SK-N-SH (cell line): ENCODE data around the gene RNASET2. TPM values are rescaled to one million over a fixed set of nuclear protein-coding genes. Genes with fewer than 3 reads are reported as not detected.

Experiments used
- CTCF ChIA-PET: fragments of 300-600, 350-600 bp; formaldehyde crosslinking; extraction: SDS; loops from one replicate; lab custom pipeline; 2021; lab: Yijun Ruan, JAX
- POLR2A ChIA-PET: fragments of 350-600 bp; sonication (Branson Sonifier 250); formaldehyde crosslinking; extraction: SDS; loops from one replicate; lab custom pipeline; 2020; ENCODE audit warnings: antibody characterized with exemption, inconsistent platforms; lab: Yijun Ruan, JAX
- DNase-seq: peaks from one replicate; pipeline ENCODE4 v3.0.0; 2012
- H2AFZ ChIP-seq: fragments of 200-600 bp; sonication (generic); 2 replicates; pipeline ENCODE4 v1.8.1; 2016; ENCODE audit warnings: antibody characterized with exemption, mild to moderate bottlenecking, low read depth
- H3F3A ChIP-seq: fragments of 200-600 bp; sonication (generic); replicated peaks from 2 replicates; pipeline ENCODE3; 2016; ENCODE audit warnings: antibody characterized with exemption, mild to moderate bottlenecking; ENCODE audit not compliant: insufficient read depth
- H3K27ac ChIP-seq, 2 experiments: fragments of 200-500 bp in 1 of 2; fragments of 200-600 bp in 1 of 2; sonication (Bioruptor generic) in 1 of 2; sonication (generic), shearing (Covaris generic) in 1 of 2; 2 replicates each; pipeline versions ENCODE4 v1.5.1 to v1.6.1; 2014 to 2016; ENCODE audit warnings: low read depth in 2 of 2, inconsistent platforms in 1 of 2, low read length in 1 of 2, mild to moderate bottlenecking in 1 of 2, mixed read lengths in 1 of 2
- H3K27me3 ChIP-seq: fragments of 200-600 bp; sonication (generic), shearing (Covaris generic); 2 replicates; pipeline ENCODE4 v1.6.1; 2016; ENCODE audit warnings: mixed run types; ENCODE audit not compliant: insufficient read depth
- H3K36me3 ChIP-seq, 2 experiments: fragments of 200-500 bp in 1 of 2; fragments of 200-600 bp in 1 of 2; sonication (Bioruptor generic) in 1 of 2; sonication (generic) in 1 of 2; replicated peaks in 1 of 2; 2 replicates each; pipeline versions ENCODE3 to v1.5.1; 2014 to 2016; ENCODE audit warnings: low read length in 1 of 2, mild to moderate bottlenecking in 1 of 2; ENCODE audit not compliant: insufficient read depth in 2 of 2, control insufficient read depth in 1 of 2
- H3K4me1 ChIP-seq, 2 experiments: fragments of 200-500 bp in 1 of 2; fragments of 200-600 bp in 1 of 2; sonication (Bioruptor generic) in 1 of 2; sonication (generic), shearing (Covaris generic) in 1 of 2; 2 replicates each; pipeline versions ENCODE4 v1.5.1 to v1.6.1; 2014 to 2016; ENCODE audit warnings: low read depth in 1 of 2, low read length in 1 of 2, mixed run types in 1 of 2; ENCODE audit not compliant: insufficient read depth in 2 of 2, control insufficient read depth in 1 of 2
- H3K4me2 ChIP-seq: fragments of 200-600 bp; sonication (generic), shearing (Covaris generic); 2 replicates; pipeline ENCODE4 v1.6.1; 2017; ENCODE audit warnings: mixed run types
- H3K4me3 ChIP-seq, 2 experiments: fragments of 200-500 bp in 1 of 2; fragments of 200-600 bp in 1 of 2; sonication (Bioruptor generic) in 1 of 2; sonication (generic), shearing (Covaris generic) in 1 of 2; 2 replicates each; pipeline versions ENCODE4 v1.5.1 to v1.8.1; 2014 to 2016; ENCODE audit warnings: low read depth in 2 of 2, inconsistent platforms in 1 of 2, low read length in 1 of 2, mild to moderate bottlenecking in 1 of 2, mixed read lengths in 1 of 2, moderate library complexity in 1 of 2
- H3K79me2 ChIP-seq: fragments of 200-600 bp; sonication (generic); 2 replicates; pipeline ENCODE4 v1.8.1; 2017; ENCODE audit warnings: mild to moderate bottlenecking; ENCODE audit not compliant: insufficient read depth
- H3K9ac ChIP-seq: fragments of 200-600 bp; sonication (generic); 2 replicates; pipeline ENCODE4 v1.6.1; 2017; ENCODE audit warnings: mixed run types
- H3K9me2 ChIP-seq: fragments of 200-600 bp; sonication (generic); 2 replicates; pipeline ENCODE4 v1.6.1; 2017; ENCODE audit warnings: mixed run types
- H3K9me3 ChIP-seq: fragments of 200-600 bp; sonication (generic); 2 replicates; pipeline ENCODE4 v1.6.1; 2017; ENCODE audit warnings: mixed run types, mild to moderate bottlenecking, moderate library complexity
- H4K20me1 ChIP-seq: fragments of 200-600 bp; sonication (generic); 2 replicates; pipeline ENCODE4 v1.6.1; 2017; ENCODE audit warnings: mild to moderate bottlenecking, mixed run types; ENCODE audit not compliant: insufficient read depth
- CTCF ChIP-seq: fragments of 200-600 bp; sonication (generic); IDR thresholded peaks from 2 replicates; pipeline ENCODE4 v1.6.1; 2017; ENCODE audit warnings: antibody characterized with exemption, mild to moderate bottlenecking, moderate library complexity
- FOSL2 ChIP-seq: IDR thresholded peaks from 2 replicates; pipeline ENCODE4 v1.4.0; 2012; ENCODE audit warnings: low read depth, mild to moderate bottlenecking, moderate library complexity, borderline replicate concordance
- FOXJ3 ChIP-seq: sonication (generic); formaldehyde crosslinking; IDR thresholded peaks from 2 replicates; pipeline ENCODE4 v1.5.1; 2020; ENCODE audit warnings: mild to moderate bottlenecking, missing genetic modification reagents
- FOXM1 ChIP-seq: IDR thresholded peaks from 2 replicates; pipeline ENCODE4 v1.4.0; 2012; ENCODE audit warnings: low read depth, mild to moderate bottlenecking
- GABPA ChIP-seq: IDR thresholded peaks from 2 replicates; pipeline ENCODE4 v1.4.0; 2012; ENCODE audit warnings: low read depth, mild to moderate bottlenecking
- GATA2 ChIP-seq: sonication (generic); formaldehyde crosslinking; IDR thresholded peaks from 2 replicates; pipeline ENCODE4 v1.5.0; 2020; ENCODE audit warnings: mild to moderate bottlenecking, missing genetic modification reagents
- MEF2A ChIP-seq: IDR thresholded peaks from 2 replicates; pipeline ENCODE4 v1.4.0; 2012; ENCODE audit warnings: low read depth, borderline replicate concordance
- NFIC ChIP-seq: IDR thresholded peaks from 2 replicates; pipeline ENCODE4 v1.4.0; 2012; ENCODE audit warnings: borderline replicate concordance
- POLR2AphosphoS5 ChIP-seq: IDR thresholded peaks from 2 replicates; pipeline ENCODE4 v1.6.1; 2012; ENCODE audit warnings: low read depth, low read length
- RCOR1 ChIP-seq: fragments of 150-350 bp; IDR thresholded peaks from 2 replicates; pipeline ENCODE4 v1.6.1; 2017; ENCODE audit warnings: antibody characterized with exemption, low read length
- RFX5 ChIP-seq: IDR thresholded peaks from 2 replicates; pipeline ENCODE4 v1.6.1; 2012; ENCODE audit warnings: mild to moderate bottlenecking, improper control_type of control experiment, low read length
- SIN3A ChIP-seq: IDR thresholded peaks from 2 replicates; pipeline ENCODE4 v1.6.1; 2012; ENCODE audit warnings: low read depth, mild to moderate bottlenecking, low read length, moderate library complexity, borderline replicate concordance
- TAF1 ChIP-seq: IDR thresholded peaks from 2 replicates; pipeline ENCODE4 v1.6.1; 2012; ENCODE audit warnings: low read depth, mild to moderate bottlenecking, low read length, moderate library complexity, borderline replicate concordance
- TCF12 ChIP-seq: IDR thresholded peaks from 2 replicates; pipeline ENCODE4 v1.4.0; 2012
- ZBTB33 ChIP-seq: IDR thresholded peaks from 2 replicates; pipeline ENCODE4 v1.4.0; 2012; ENCODE audit warnings: low read depth, borderline replicate concordance
- WGBS: methylation state at CpG from one replicate; pipeline ENCODE4 v1.1.6; 2017; ENCODE audit warnings: low lambda C conversion rate; 5-methylcytosine and 5-hydroxymethylcytosine counted together
- polyA plus RNA-seq, 3 experiments: library from polyadenylated mRNA; depleted of rRNA; stranded (reverse); fragments of >200 nt; gene quantifications; 2 replicates each; pipeline ENCODE4 v1.2.3, GENCODE V29; 2012
- TF ChIP-seq, protein P1 (sequence below): fragments of 150-350 bp; IDR thresholded peaks from 2 replicates; pipeline ENCODE4 v1.6.1; 2017; ENCODE audit warnings: antibody characterized with exemption, low read length, low read depth, borderline replicate concordance
- TF ChIP-seq, protein P2 (sequence below): IDR thresholded peaks from 2 replicates; pipeline ENCODE4 v1.6.1; 2012; ENCODE audit warnings: mild to moderate bottlenecking, low read depth, low read length, moderate library complexity
- TF ChIP-seq, protein P3 (sequence below): IDR thresholded peaks from 2 replicates; pipeline ENCODE4; 2012
- TF ChIP-seq, protein P4 (sequence below): fragments of 150-350 bp; IDR thresholded peaks from 2 replicates; pipeline ENCODE4 v1.6.1; 2016; ENCODE audit warnings: mild to moderate bottlenecking, low read depth, low read length

The RNASET2 gene
- polyA plus RNA-seq, 1 of the 3 experiments (the other 2 are of a cell fraction), result 59.2 TPM

DNA sequence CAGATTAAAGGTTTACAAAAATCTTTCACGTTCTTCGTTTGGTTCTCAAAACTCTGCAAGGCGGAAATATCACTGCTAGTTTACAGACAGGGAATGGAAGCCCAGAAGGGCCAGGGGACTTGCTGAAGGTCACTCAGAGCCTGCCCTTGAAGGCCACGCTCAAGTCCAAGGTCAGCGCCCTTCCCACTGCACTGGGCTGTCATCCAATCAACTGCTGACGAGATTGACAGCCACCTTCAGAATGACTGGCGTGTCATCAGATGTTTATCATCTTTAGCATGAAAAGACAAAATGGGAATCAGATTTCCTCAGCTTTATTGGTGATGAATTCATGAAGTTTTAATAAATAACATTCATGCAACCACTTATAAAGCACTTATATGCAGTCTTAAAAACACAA is 16.5 kb downstream of the RNASET2 start:
- no peaks in the 10 kb centered on the region for H4K20me1 ChIP-seq
- H3K79me2 ChIP-seq, result no peaks in the 10 kb centered on the region
- H2AFZ ChIP-seq, result no peak overlapping the region
- no peaks in the 10 kb centered on the region for H3K27me3 ChIP-seq
- H3K9me3 ChIP-seq, result no peaks in the 10 kb centered on the region
- peaks cover 0 to 4% of the 10 kb centered on the region in 2 experiments; a peak in 1 of 4 replicates for H3K4me1 ChIP-seq
- CTCF ChIA-PET, result interaction anchor here (1.1 to 3.6 kb wide), 3 partner anchors 11 to 165 kb away, joined by 3 to 13 read pairs (median 3); no protein-coding TSS in a partner anchor
- H3K4me2 ChIP-seq, result no peak overlapping the region
- H3K9me2 ChIP-seq, result no peaks in the 10 kb centered on the region
- H3F3A ChIP-seq, result no peaks in the 10 kb centered on the region
- POLR2A ChIA-PET, result no interaction called here
- H3K36me3 ChIP-seq, result peaks cover 9 to 16% of the 10 kb centered on the region in 2 experiments
- no peak for DNase-seq
- H3K4me3 ChIP-seq, result no peak overlapping the region
- no peak overlapping the region for H3K27ac ChIP-seq
- TF ChIP-seq TAF1 (no peak), GABPA (no peak), CTCF (no peak), GATA2 (CRISPR knock-in tag) (no peak), FOXM1 (no peak), MEF2A (no peak), RCOR1 (no peak), POLR2AphosphoS5 (no peak), NFIC (no peak), TCF12 (no peak), RFX5 (no peak), SIN3A (no peak), FOXJ3 (CRISPR knock-in tag) (no peak), FOSL2 (no peak), ZBTB33 (no peak)
- TF ChIP-seq, protein P1, sequence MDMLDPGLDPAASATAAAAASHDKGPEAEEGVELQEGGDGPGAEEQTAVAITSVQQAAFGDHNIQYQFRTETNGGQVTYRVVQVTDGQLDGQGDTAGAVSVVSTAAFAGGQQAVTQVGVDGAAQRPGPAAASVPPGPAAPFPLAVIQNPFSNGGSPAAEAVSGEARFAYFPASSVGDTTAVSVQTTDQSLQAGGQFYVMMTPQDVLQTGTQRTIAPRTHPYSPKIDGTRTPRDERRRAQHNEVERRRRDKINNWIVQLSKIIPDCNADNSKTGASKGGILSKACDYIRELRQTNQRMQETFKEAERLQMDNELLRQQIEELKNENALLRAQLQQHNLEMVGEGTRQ, result no peak
- TF ChIP-seq, protein P2, sequence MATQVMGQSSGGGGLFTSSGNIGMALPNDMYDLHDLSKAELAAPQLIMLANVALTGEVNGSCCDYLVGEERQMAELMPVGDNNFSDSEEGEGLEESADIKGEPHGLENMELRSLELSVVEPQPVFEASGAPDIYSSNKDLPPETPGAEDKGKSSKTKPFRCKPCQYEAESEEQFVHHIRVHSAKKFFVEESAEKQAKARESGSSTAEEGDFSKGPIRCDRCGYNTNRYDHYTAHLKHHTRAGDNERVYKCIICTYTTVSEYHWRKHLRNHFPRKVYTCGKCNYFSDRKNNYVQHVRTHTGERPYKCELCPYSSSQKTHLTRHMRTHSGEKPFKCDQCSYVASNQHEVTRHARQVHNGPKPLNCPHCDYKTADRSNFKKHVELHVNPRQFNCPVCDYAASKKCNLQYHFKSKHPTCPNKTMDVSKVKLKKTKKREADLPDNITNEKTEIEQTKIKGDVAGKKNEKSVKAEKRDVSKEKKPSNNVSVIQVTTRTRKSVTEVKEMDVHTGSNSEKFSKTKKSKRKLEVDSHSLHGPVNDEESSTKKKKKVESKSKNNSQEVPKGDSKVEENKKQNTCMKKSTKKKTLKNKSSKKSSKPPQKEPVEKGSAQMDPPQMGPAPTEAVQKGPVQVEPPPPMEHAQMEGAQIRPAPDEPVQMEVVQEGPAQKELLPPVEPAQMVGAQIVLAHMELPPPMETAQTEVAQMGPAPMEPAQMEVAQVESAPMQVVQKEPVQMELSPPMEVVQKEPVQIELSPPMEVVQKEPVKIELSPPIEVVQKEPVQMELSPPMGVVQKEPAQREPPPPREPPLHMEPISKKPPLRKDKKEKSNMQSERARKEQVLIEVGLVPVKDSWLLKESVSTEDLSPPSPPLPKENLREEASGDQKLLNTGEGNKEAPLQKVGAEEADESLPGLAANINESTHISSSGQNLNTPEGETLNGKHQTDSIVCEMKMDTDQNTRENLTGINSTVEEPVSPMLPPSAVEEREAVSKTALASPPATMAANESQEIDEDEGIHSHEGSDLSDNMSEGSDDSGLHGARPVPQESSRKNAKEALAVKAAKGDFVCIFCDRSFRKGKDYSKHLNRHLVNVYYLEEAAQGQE, result no peak
- TF ChIP-seq, protein P3, sequence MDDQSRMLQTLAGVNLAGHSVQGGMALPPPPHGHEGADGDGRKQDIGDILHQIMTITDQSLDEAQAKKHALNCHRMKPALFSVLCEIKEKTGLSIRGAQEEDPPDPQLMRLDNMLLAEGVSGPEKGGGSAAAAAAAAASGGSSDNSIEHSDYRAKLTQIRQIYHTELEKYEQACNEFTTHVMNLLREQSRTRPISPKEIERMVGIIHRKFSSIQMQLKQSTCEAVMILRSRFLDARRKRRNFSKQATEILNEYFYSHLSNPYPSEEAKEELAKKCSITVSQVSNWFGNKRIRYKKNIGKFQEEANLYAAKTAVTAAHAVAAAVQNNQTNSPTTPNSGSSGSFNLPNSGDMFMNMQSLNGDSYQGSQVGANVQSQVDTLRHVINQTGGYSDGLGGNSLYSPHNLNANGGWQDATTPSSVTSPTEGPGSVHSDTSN, result no peak
- TF ChIP-seq, protein P4, sequence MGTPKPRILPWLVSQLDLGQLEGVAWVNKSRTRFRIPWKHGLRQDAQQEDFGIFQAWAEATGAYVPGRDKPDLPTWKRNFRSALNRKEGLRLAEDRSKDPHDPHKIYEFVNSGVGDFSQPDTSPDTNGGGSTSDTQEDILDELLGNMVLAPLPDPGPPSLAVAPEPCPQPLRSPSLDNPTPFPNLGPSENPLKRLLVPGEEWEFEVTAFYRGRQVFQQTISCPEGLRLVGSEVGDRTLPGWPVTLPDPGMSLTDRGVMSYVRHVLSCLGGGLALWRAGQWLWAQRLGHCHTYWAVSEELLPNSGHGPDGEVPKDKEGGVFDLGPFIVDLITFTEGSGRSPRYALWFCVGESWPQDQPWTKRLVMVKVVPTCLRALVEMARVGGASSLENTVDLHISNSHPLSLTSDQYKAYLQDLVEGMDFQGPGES, result no peak
- no peak overlapping the region for H3K9ac ChIP-seq
- 91% methylated on average over 7 of the region's 7 CpGs for WGBS
